Stimulated activated CD4-positive, alpha-beta T cell treated with anti-CD3 and anti-CD28 coated beads, Interleukin-15, amount 100 ng/mL, for 1 hour (primary cell): ENCODE measurements around the gene ST6GAL1.
"Not testable (repeated sequence)": the region's sequence is repeated elsewhere in the genome, so short reads cannot be mapped to it uniquely, and the experiment has no call there.

Experiments used
- DNase-seq, 2 donors: peaks; one replicate each; pipeline ENCODE4 v3.0.0-alpha.2; 2020; ENCODE audit warnings: low read depth in 1 of 2, low spot score in 1 of 2

The ST6GAL1 gene, protein sequence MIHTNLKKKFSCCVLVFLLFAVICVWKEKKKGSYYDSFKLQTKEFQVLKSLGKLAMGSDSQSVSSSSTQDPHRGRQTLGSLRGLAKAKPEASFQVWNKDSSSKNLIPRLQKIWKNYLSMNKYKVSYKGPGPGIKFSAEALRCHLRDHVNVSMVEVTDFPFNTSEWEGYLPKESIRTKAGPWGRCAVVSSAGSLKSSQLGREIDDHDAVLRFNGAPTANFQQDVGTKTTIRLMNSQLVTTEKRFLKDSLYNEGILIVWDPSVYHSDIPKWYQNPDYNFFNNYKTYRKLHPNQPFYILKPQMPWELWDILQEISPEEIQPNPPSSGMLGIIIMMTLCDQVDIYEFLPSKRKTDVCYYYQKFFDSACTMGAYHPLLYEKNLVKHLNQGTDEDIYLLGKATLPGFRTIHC

DNA sequence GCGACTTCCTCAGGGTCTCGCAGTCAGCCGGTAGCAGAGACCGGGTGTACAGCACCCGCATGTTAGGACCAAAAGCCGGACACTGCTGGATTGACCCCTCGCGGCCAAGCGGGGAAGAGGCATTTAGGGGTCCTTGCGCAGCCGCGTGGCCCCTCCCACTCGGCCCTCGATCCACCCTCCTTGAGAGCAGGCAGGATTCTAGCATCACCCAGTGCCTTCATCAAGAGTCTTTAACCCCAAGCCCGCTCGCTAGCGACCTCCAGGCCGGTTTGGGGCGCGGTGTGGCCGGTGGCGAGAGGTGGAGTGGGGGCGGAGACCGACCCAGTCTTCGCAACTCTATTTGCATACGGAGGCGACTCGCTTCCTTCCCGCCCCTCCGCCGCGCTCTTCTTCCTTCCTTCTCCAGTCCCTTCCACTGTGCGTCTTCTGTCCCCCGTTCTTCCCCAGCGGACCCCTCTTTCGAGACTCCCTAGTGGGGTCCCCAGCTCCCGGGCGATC, at the start of gene ST6GAL1:
Gene ST6GAL1 (plus strand): TSS at position 384 of the 498 bp plus-strand sequence. CDS start 112,178 bp downstream, outside the sequence.
- DNase-seq, result peak; percentile 39 to 50

DNA sequence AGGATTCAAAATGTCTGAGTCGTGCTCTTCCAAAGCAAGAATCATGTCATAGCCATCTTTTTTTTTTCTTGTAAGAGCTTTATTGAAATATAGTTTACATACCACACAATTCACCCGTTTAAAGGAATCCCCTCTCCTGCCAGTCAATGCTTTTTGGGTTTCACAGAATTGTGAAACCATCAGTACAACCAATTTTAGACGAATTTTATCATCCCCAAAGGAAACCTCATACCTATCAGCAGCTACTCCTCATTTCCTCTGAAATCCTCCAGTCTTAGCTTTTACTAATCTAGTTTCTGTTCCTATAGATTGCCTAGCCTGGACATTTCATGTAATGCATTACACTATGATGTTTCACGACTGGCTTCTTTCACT, 48.2 kb upstream of the ST6GAL1 start:
- DNase-seq, result no peak

DNA sequence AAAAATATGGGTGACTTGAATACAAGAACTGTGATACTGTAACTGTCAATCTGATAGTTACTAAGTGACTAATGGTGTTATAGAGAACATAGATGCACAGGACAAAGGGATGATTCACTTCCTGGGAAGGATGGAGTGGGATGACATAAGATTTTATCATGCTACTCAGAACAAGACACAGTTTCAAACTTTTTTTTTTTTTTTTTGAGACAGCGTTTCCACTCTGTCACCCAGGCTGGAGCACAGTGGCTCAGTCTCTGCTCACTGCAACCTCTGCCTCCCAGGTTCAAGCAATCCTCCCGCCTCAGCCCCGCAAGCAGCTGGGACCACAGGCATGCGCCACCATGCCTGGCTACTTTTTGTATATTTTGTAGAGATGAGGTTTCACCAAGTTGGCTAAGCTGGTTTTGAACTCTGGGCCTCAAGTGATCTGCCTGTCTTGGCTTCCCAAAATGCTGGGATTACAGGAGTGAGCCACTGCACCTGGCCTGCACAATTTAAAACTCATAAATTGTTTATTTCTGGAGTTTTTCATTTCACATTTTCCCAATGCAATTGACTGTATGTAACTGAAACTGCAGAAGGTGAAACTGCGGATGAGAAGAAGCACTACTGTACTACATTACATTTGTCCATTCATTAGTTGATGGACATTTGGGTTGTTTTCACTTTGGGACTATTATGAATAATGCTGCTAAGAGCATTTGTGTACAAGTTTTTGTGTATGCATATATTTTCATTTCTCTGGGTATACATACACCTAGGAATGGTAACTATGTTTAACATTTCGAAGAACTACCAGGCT, 47.2 kb upstream of the ST6GAL1 start:
- DNase-seq, result peak in 1 of 2 donors; percentile 31

DNA sequence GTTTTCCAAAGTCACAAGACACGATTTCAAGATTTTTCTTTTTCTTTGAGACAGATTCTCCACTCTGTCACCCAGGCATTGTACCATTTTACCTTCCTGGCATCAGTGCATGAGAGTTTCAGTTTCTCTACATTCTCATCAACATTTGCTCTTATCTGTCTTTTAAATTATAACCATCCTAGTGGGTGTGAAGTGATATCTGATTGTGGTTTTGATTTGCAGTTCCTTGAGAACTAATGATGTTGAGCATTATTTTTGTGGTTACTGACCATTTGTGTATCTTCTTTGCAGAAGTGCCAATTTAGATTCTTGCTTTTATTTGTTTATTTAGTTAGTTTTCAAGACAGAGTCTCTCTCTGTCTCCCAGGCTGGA, 46.7 kb upstream of the ST6GAL1 start:
- DNase-seq, result no peak

DNA sequence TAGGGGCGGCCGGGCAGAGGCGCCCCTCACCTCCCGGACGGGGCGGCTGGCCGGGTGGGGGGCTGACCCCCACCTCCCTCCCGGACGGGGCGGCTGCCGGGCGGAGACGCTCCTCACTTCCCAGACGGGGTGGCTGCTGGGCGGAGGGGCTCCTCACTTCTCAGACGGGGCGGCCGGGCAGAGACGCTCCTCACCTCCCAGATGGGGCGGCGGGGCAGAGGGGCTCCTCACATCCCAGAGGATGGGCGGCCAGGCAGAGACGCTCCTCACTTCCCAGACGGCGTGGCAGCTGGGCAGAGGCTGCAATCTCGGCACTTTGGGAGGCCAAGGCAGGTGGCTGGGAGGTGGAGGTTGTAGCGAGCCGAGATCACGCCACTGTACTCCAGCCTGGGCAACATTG, 45.5 kb upstream of the ST6GAL1 start:
- not testable (repeated sequence) for DNase-seq

DNA sequence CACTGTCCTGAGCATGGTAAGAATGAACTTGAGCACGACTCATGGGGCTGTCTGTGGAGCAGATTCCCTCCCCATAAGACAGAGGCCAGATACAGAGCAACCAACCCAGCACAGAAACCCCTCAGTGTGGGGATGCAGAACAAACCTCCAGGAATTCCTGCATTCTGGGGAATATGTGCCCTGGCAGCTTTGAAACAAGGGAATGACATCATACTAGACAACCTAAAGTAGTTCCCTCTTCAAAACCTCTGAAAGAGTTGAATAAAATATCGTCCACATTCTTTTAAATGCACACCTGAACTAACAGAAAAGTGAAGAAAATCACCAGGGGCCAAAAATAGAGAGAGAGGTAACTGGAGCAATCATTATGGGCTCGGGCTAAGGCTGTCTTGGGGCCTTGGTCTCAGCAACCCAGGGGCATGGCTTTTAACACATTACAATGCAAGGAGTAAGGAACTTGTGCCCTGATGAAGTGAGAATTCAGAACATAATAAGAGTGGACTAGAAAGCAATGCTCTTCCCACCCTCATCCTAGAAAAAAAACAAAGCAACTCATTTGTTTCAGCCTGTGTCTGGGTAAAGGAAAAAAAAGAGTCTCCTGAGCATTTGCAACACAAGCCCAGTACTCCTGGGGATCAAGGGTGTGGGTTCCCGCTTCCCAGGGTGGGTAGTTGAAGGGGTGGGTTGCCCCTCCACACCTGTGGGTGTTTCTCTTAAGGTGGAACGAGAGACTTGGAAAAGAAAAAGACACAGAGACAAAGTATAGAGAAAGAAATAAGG, 43.9 kb upstream of the ST6GAL1 start:
- no peak for DNase-seq

DNA sequence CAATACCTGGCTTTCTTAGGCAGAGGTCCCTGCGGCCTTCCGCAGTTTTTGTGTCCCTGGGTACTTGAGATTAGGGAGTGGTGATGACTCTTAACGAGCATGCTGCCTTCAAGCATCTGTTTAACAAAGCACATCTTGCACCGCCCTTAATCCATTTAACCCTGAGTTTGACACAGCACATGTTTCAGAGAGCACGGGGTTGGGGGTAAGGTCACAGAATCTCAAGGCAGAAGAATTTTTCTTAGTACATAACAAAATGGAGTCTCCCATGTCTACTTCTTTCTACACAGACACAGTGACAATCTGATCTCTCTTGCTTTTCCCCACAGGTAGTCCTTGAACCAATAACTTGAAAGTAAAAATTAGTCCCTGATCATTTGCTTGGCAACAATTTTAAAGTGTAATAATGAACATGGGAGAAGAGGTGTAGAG, 42.8 kb upstream of the ST6GAL1 start:
- DNase-seq, result not testable (repeated sequence)

DNA sequence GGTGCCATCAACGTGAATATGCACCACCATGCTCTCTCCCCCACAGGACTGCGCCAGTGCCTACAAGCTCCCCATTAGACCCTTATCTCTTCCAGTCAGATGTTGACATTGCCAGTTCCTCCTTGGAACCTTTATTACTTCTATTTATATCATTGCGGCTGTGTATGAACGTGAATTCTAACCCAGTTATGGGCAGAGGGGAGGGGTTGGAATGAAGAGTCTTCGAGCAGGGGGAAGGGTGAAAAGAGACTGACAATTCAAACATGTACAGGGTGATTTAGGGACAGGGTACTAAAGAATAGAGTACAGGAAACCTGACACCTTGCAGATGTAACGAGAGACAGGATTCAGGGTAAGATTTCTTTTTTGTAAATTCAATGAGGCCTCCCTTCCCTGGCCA, 41.8 kb upstream of the ST6GAL1 start:
- DNase-seq, result no peak

DNA sequence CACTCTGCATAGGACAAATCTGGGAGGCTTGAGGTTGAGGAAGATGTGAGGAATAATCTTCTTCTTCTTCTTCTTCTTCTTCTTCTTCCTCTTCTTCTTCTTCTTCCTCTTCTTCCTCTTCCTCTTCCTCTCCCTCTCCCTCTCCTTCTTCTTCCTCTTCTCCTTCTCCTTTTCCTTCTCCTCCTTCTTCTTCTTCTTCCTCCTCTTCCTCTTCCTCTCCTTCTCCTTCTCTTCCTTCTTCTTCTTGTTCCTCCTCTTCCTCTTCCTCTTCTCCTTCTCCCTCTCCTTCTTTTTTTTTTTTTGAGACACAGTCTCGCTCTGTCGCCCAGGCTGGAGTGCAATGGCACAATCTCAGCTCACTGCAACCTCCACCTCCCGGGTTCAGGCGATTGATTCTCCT, 40.6 kb upstream of the ST6GAL1 start:
- not testable (repeated sequence) for DNase-seq

DNA sequence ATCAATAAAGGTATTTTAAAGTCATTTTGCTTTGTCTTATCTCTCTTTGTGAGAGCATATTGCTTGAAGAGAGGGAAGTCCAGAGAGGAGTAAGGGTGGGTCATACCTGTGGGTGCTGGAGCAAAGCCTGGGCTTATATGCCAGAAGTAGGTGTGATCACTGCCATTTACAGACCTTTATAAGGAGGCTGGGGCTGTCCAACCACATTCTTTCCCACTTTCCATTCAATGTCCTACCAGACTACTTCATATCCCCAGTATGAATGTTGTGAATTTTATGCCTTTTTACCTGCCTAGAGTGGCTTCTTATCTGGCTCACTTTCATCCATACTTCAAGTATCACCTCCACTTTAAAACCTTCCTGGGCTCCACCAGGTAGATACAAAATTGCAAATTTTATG, 39.4 kb upstream of the ST6GAL1 start:
- no peak for DNase-seq

DNA sequence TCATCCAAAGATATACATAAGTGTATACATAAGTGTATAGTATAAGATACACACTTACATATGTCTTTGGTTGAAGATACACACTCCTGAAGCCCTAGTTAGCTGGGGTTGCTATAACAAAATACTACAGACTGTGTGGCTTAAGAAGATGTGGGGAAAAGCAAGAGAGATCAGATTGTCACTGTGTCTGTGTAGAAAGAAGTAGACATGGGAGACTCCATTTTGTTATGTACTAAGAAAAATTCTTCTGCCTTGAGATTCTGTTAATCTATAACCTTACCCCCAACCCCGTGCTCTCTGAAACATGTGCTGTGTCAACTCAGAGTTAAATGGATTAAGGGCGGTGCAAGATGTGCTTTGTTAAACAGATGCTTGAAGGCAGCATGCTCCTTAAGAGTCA, 37.3 kb upstream of the ST6GAL1 start:
- DNase-seq, result not testable (repeated sequence)

DNA sequence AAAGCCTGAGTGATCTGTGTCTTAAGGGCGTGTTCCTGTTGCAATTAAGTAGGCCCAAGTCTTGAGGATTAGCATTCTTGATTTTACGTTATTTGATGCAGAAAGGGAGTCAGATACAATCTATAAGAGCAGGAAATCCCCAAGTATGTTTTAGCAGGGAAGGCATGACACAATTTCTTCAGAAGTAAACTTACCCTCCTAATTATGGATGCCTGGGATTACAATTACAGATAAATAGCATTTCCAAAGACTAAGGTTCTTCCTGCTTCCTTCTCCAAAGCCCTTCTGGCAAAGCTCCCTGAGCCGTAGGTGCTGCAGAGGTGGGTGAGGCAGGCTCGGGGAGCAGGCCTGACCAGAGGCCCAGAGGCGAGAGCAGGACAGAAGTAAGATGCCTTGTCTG, 34.9 kb upstream of the ST6GAL1 start:
- no peak for DNase-seq

DNA sequence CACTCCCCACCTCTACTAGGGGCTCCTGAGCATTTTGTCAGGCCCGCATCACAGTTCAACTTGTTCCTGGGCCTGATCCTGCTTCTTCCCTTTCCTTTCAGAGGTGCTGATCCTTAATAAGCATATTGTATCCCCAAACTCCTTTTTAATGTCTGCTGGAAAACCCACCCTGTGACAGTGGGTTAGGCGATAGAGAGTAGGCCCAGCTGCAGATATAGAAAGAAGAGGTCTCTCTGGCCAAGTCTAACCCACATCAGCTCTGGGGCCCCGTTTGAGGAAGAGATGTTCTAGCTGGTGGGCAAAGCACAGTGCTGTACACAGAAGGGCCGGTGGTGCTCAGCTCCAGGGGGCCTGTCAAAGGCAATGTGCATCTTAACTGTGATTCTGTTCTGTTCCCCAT, 34.3 kb upstream of the ST6GAL1 start:
- DNase-seq, result no peak

DNA sequence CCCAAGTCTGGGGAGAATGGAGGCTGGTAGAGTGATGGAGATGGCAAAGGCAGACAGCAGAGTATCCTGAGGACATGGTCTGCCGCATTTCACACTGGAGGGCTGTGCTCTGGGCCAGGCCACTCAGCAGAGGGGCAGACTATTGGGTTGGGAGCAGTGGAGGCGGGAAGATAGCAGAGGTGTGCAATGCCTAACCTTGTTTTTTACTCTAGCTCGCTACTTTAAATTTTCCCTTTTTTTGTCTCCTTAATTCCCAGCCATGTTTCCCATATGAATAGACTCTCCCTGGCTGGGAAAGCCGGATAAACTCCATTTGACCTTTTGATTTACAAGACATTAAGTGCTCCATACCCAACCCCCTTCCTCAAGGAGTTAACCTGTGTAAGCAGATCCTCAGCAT, 33.5 kb upstream of the ST6GAL1 start:
- no peak for DNase-seq

DNA sequence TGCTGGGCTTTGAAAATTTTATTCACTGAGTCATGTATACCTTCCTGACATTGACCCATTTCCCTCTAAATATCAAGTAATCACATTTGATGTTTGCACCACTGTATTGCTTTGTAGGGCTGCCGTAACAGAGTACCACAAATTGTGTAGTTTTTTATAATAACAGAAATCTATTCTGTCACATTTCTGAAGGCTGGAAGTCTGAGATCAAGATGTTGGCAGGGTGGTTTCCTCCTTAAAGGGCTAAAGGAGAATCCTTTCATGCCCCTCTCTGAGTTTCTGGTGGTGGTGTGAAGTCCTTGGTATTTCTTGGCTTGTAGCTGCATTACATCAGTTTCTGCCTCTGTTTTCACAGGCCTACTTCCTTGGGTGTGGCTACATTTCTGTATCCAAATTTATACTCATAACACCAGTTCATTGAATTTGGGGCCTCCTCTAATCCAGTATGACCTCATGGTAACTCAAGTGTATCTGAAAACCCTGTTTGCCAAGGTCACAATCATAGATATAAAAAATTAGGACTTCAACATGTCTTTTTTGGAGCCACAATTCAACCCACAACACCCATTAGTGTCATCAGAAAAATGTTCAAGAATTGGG, 29.1 kb upstream of the ST6GAL1 start:
- no peak for DNase-seq

DNA sequence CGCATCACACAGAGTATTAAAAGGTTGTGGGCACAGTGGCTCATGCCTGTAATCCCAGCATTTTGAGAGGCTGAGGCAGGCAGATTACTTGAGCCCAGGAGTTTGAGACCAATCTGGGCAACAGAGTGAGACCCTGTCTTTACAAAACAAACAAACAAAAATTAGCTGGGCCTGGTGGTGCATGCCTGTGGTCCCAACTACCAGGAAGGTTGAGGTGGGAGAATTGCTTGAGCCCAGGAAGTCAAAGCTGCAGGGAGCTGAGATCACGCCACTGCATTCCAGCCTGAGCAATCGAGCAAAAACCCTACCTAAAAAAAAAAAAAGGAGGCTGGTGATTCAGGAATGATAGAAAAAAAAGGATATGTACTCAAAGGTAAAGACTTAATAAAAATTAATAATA, 28.2 kb upstream of the ST6GAL1 start:
- no peak for DNase-seq

DNA sequence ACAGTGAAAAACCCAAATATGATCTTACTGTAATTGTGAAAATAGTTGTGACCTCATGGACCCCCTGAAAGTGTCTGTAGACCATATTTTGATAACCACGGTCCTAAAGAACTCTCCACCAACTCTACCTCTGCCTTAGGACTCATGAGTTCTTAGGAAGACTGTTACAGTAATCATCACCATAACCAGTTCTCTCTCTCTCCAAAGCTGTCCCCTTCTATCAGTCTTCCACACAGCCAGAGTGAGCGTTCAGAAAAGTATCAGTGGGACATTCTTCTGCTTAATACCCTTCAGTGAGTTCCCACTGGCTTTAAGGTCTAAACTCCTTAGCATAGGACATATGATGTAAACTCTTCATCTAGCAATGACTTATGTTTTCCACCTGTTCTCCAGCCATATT, 27.6 kb upstream of the ST6GAL1 start:
- DNase-seq, result no peak

DNA sequence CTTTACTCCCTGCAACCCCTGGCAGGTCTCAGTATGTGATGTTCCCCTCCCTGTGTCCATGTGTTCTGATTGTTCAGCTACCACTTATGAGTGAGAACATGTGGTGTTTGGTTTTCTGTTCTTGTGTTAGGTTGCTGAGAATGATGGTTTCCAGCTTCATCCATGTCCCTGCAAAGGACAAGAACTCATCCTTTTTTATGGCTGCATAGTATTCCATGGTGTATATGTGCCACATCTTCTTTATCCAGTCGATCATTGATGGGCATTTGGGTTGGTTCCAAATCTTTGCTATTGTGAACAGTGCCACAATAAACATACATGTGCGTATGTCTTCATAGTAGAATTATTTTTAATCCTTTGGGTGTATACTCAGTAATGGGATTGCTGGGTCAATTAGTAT, 26.6 kb upstream of the ST6GAL1 start:
- not testable (repeated sequence) for DNase-seq

DNA sequence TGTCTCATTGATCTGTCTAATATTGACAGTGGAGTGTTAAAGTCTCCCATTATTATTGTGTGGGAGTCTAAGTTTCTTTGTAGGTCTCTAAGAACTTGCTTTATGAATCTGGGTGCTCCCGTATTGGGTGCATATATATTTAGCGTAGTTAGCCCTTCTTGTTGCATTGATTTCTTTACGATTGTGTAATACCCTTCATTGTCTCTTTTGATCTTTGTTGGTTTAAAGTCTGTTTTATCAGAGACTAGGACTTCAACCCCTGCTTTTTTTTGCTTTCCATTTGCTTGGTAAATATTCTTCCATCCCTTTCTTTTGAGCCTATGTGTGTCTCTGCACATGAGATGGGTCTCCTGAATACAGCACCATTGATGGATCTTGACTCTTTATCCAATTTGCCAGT, 23.3 kb upstream of the ST6GAL1 start:
- not testable (repeated sequence) for DNase-seq

DNA sequence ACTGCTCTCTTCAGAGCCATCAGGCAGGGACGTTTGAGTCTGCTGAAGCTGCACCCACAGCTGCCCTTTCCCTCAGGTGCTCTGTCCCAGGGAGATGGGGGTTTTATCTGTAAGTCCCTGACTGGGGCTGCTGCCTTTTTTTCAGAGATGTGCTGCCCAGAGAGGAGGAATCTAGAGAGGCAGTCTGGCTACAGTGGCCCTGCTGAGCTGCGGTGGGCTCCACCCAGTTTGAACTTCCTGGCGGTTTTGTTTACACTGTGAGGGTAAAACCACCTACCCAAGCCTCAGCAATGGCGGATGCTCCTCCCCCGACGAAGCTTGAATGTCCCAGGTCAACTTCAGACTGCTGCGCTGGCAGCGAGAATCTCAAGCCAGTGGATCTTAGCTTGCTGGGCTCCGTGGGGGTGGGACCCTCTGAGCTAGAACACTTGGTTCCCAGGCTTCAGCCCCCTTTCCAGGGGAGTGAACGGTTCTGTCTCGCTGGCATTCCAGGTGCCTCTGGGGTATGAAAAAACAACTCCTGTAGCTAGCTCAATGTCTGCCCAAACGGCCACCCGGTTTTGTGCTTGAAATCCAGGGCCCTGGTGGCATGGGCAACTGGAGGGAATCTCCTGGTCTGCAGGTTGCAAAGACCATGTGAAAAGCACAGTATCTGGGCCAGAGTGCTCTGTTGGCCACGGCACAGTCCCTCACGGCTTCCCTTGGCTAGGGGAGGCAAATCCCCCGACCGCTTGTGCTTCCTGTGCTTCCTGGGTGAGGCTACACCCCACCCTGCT, 21.1 kb upstream of the ST6GAL1 start:
- DNase-seq, result peak; percentile 41 to 60
